A673 (cell line): ENCODE data around the gene KIF5A. TPM values are rescaled to one million over a fixed set of nuclear protein-coding genes. Genes with fewer than 3 reads are reported as not detected.

Experiments
- BruUV-seq: library from RNA; stranded (reverse); fragments of 400-500 nt; replicated peaks from 2 replicates; lab custom pipeline; 2021; lab: Mats Ljungman, UMichigan
- CTCF ChIA-PET: fragments of 300-600 bp; sonication (Branson Sonifier 250); formaldehyde crosslinking; loops from one replicate; lab custom pipeline; 2022; ENCODE audit warnings: antibody characterized with exemption; lab: Charles Lee
- POLR2A ChIA-PET: fragments of 300-600 bp; sonication (Branson Sonifier 250); formaldehyde crosslinking; loops from one replicate; lab custom pipeline; 2022; ENCODE audit warnings: antibody characterized with exemption; ENCODE audit not compliant: low non-redundant PET; lab: Charles Lee
- DNase-seq: peaks from one replicate; pipeline ENCODE4 v3.0.0-alpha.2; 2015; ENCODE audit warnings: low spot score
- H3K27ac ChIP-seq: fragments of 200-600 bp; sonication (generic); 2 replicates; pipeline ENCODE4 v1.5.1; 2016; ENCODE audit warnings: mixed run types, low read depth, mild to moderate bottlenecking, mixed read lengths, antibody characterized with exemption, low read length; ENCODE audit not compliant: poor library complexity, severe bottlenecking
- H3K27me3 ChIP-seq: fragments of 200-600 bp; sonication (generic); replicated peaks from 2 replicates; pipeline ENCODE4 v1.6.1; 2017; ENCODE audit warnings: mixed run types, low read depth, mild to moderate bottlenecking, mixed read lengths, antibody characterized with exemption, low read length; ENCODE audit not compliant: insufficient read depth, poor library complexity
- H3K36me3 ChIP-seq: fragments of 200-600 bp; sonication (generic); 2 replicates; pipeline ENCODE4 v1.6.1; 2016; ENCODE audit warnings: mixed run types, mild to moderate bottlenecking, mixed read lengths, antibody characterized with exemption, low read length; ENCODE audit not compliant: insufficient read depth, poor library complexity, severe bottlenecking
- H3K4me1 ChIP-seq: fragments of 200-600 bp; sonication (generic); 2 replicates; pipeline ENCODE4 v1.6.1; 2017; ENCODE audit warnings: mixed run types, mild to moderate bottlenecking, mixed read lengths, antibody characterized with exemption, low read length; ENCODE audit not compliant: insufficient read depth, poor library complexity, severe bottlenecking
- H3K4me3 ChIP-seq: fragments of 200-600 bp; sonication (generic); 2 replicates; pipeline ENCODE4 v1.5.1; 2016; ENCODE audit warnings: low read depth, mixed run types, mild to moderate bottlenecking, mixed read lengths, low read length; ENCODE audit not compliant: poor library complexity, severe bottlenecking
- H3K9me3 ChIP-seq: fragments of 200-600 bp; sonication (generic); 2 replicates; pipeline ENCODE4 v1.6.1; 2016; ENCODE audit warnings: mixed run types, low read depth, mild to moderate bottlenecking, mixed read lengths, antibody characterized with exemption, low read length; ENCODE audit not compliant: poor library complexity, severe bottlenecking
- EZH2 ChIP-seq: fragments of 200-600 bp; sonication (generic); IDR thresholded peaks from 2 replicates; pipeline ENCODE4 v1.6.1; 2017; ENCODE audit warnings: borderline replicate concordance, low read depth, mild to moderate bottlenecking, mixed read lengths, antibody characterized with exemption, low read length; ENCODE audit not compliant: poor library complexity, severe bottlenecking
- intact Hi-C: fragments of 100-400 bp; cut with micrococcal nuclease; formaldehyde crosslinking; loops from one replicate; pipeline ENCODE4 v1.10.0; 2022; ENCODE audit not compliant: unreplicated experiment
- total RNA-seq: library from RNA; stranded (reverse); gene quantifications from 2 replicates; pipeline ENCODE4 v1.2.3, GENCODE V29; 2021
- TF ChIP-seq, protein P1 (sequence below): fragments of 300-800, 200-600 bp; sonication (generic); conservative IDR thresholded peaks from 2 replicates; pipeline ENCODE4 v1.5.1; 2017; ENCODE audit warnings: low read depth, mild to moderate bottlenecking, antibody characterized with exemption, low read length, moderate library complexity, mixed read lengths

The KIF5A gene
- total RNA-seq, 1 experiment from 2014 or later = 2.1 TPM

DNA sequence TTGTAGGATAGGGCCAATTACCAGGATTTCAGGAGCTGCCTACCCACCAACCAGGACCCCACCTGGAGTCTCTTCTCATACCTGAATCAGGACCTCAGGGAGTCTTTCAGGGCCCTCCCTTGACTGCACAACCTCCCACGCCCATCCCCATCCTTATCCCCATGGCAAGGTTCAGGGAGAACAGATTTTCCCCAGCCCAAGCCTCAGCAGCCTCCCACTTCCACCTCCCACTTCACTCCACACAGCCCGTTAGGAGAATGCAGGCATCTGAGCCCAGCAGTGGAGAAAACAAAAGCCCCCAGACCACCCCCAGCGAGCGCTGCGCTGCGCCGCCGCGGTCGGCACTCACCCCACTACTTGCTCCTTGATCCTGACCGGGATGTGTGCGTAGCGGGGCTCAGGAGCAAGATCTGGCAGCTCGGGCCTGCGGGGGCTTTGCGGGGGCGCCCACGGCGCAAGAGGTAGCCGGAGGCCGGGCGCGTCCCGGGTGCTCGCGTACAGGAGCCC, 81.8 kb downstream of the KIF5A start:
- no peaks in the 10 kb centered on the region for H3K9me3 ChIP-seq
- H3K4me3 ChIP-seq = peak overlapping the region; percentile 79
- POLR2A ChIA-PET = no interaction called here
- DNase-seq = no peak
- no TSS peak for BruUV-seq
- H3K4me1 ChIP-seq = peaks cover 15% of the 10 kb centered on the region
- intact Hi-C loops = no loop called here
- H3K27me3 ChIP-seq = no peaks in the 10 kb centered on the region
- CTCF ChIA-PET = interaction anchor here (1.7 kb wide), 1 partner anchor 48 kb away, joined by 4 read pairs; no protein-coding TSS in a partner anchor
- peak overlapping the region; percentile 50 for H3K27ac ChIP-seq
- TF ChIP-seq, protein P1, sequence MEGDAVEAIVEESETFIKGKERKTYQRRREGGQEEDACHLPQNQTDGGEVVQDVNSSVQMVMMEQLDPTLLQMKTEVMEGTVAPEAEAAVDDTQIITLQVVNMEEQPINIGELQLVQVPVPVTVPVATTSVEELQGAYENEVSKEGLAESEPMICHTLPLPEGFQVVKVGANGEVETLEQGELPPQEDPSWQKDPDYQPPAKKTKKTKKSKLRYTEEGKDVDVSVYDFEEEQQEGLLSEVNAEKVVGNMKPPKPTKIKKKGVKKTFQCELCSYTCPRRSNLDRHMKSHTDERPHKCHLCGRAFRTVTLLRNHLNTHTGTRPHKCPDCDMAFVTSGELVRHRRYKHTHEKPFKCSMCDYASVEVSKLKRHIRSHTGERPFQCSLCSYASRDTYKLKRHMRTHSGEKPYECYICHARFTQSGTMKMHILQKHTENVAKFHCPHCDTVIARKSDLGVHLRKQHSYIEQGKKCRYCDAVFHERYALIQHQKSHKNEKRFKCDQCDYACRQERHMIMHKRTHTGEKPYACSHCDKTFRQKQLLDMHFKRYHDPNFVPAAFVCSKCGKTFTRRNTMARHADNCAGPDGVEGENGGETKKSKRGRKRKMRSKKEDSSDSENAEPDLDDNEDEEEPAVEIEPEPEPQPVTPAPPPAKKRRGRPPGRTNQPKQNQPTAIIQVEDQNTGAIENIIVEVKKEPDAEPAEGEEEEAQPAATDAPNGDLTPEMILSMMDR = no peak
- TF ChIP-seq EZH2 = no peak
- H3K36me3 ChIP-seq = peaks cover 15% of the 10 kb centered on the region

DNA sequence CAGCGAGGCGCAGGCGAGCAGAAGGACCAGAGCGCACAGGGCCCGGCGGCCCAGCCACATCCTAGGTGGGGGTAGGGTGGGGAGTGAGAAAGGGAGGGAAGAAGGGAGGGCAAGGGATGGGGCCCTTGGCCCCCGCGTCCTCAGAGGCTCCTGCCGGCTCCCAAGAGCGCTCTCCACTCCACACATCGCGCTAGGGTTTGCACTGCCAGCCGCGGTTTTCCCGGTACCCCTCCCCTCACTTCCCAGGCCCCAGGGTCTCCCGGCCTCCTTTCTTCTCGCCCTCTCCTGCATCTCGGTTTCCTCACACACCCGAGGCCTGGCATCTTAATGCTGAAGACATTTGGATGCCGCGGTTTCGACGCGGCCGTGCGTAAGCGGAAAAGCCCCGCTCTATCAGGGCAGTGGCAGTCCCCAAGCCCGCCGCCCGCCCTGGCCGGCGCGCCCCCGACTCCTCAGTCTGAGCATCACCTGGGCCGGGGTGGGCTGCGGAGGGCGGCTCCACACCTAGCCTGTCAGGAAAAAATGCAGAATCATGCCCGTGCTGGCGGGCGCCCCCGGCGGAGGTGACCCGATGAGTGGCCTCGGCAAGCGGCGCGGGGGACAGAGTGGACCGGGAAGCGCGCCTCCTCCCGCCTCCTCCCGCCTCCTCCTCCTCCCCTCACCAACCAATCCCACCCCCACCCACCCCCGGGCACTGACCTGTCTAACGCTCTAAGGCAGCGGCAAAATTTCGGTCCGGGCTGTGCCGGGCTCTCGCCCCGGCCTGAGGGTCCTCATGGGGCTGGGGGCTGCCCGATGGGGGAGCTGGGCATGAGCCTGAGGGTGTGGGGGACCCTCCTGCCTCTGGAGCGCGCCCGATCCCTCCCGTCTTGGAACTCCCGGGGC, 82.5 kb downstream of the KIF5A start:
- Histone ChIP-seq H3K27me3 (no peaks in the 10 kb centered on the region), H3K9me3 (no peaks in the 10 kb centered on the region), H3K4me1 (peaks cover 15% of the 10 kb centered on the region), H3K36me3 (peaks cover 15% of the 10 kb centered on the region), H3K4me3 (peak overlapping the region; percentile 79), H3K27ac (peak overlapping the region; percentile 61)
- intact Hi-C loops = no loop called here
- CTCF ChIA-PET = interaction anchor here (0.6 to 1.7 kb wide), 6 partner anchors 9 to 173 kb away, joined by 3 to 11 read pairs (median 6); partner anchors contain the start of gene GLI1
- TSS peak; percentile 22 for BruUV-seq
- no peak for TF ChIP-seq EZH2
- TF ChIP-seq, protein P1 = no peak; the same call in 1 of the 2 replicates
- peak; percentile 53 for DNase-seq
- POLR2A ChIA-PET = no interaction called here

DNA sequence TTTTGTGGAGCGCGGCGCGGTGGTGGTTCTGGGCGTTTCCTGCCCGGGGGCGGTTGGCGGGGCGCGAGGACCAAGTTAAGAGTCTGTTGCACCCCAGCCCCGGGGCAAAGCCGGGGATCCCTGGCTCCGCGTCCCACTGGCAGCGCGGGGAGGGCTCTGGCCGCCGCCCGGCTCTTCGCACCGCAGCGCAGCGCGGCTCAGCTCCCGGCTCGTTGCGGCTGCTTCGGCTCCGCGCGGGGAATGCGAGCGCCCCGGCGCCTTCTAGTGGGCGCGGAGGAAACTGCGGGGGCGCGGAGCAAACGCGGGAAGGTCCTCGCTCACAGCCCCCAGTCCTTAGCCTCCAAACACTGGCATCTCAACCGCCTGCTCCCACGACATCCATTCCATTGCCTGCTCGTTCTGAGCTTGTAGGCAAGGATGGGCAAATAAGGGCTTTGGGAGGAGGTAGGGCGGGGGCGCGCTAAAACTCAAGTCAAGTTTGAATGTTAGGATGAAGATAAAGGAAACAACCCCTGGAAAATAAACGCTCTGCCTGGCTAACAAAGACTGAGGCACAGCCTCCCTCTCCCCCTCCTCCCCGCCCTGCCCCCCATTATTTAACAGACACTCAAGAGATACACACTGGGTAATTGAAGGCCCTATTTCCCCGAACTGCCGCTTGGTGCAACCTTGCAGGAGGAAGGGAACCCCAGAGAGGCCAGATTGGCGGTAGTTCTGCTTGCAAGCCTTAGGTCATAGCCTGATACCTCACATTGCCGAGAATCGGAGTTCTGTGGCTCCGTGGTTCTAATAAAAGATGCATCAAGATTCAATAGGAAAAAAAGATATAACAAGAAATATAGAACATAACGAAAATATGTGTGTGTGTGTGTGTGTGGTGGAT, 83.4 kb downstream of the KIF5A start, which contains the start of gene B4GALNT1:
B4GALNT1 (minus strand) TSS at position 244 of the 883 bp plus-strand sequence. CDS start 1,069 bp downstream, outside the sequence.
- DNase-seq = peak; percentile 92
- Histone ChIP-seq H3K27ac (peak within 1 kb of the TSS; percentile 61), H3K36me3 (peaks cover 15% of the 10 kb centered on the region), H3K4me1 (peaks cover 15% of the 10 kb centered on the region), H3K9me3 (no peaks in the 10 kb centered on the region), H3K4me3 (peak within 1 kb of the TSS; percentile 79), H3K27me3 (no peaks in the 10 kb centered on the region)
- ChIA-PET CTCF (interaction anchor here (0.6 to 1.2 kb wide), 5 partner anchors 8 to 174 kb away, joined by 3 to 11 read pairs (median 6); partner anchors contain the start of gene GLI1), POLR2A (interaction anchor here (0.5 kb wide), 2 partner anchors 139 to 182 kb away, joined by 4 to 8 read pairs; partner anchors contain the start of gene METTL1)
- TF ChIP-seq, protein P1 = peak; percentile 85
- no peak for TF ChIP-seq EZH2
- no TSS peak for BruUV-seq
- intact Hi-C loops = no loop called here
